ENCODE results near the gene SMIM23. TPM values are rescaled to one million over a fixed set of nuclear protein-coding genes. Genes with fewer than 3 reads are reported as not detected.

The SMIM23 gene
- total RNA-seq, result not detected

- H3K4me1 Mint-ChIP-seq, result no peaks in the 10 kb centered on the region
- no peaks in the 10 kb centered on the region for H3K36me3 Mint-ChIP-seq
- H3K9me3 Mint-ChIP-seq (ENCODE audit: low read depth), result no peaks in the 10 kb centered on the region
- ATAC-seq (no peak), DNase-seq (no peak)
- peaks cover 3% of the 10 kb centered on the region for H3K27me3 Mint-ChIP-seq
- CTCF ChIA-PET, result no interaction called here
- no peak within 1 kb of the TSS for H3K4me3 Mint-ChIP-seq
- no peak within 1 kb of the TSS for H3K27ac Mint-ChIP-seq
These were observed at the start of gene SMIM23 for GRCh38 chr5:171785517-171785916. Gene SMIM23, plus strand, starts transcription at chr5:171785817. Its CDS starts 55 bp downstream, at chr5:171785872.

GRCh38 chr5:171736976-171737891 lies 48.4 kb upstream of the SMIM23 start:
- Mint-ChIP-seq H3K4me3 (no peak overlapping the region), H3K27me3 (peaks cover 4% of the 10 kb centered on the region), H3K9me3 (ENCODE audit: low read depth) (no peaks in the 10 kb centered on the region), H3K36me3 (no peaks in the 10 kb centered on the region), H3K27ac (no peak overlapping the region), H3K4me1 (no peaks in the 10 kb centered on the region)
- no peak for ATAC-seq
- no peak for DNase-seq
- CTCF ChIA-PET, result no interaction called here

- ATAC-seq, result no peak
- CTCF ChIA-PET, result no interaction called here
- no peaks in the 10 kb centered on the region for H3K9me3 Mint-ChIP-seq (ENCODE audit: low read depth)
- no peaks in the 10 kb centered on the region for H3K4me1 Mint-ChIP-seq
- H3K27ac Mint-ChIP-seq, result no peak overlapping the region
- no peaks in the 10 kb centered on the region for H3K36me3 Mint-ChIP-seq
- H3K27me3 Mint-ChIP-seq, result peaks cover 4% of the 10 kb centered on the region
- no peak for DNase-seq
- no peak overlapping the region for H3K4me3 Mint-ChIP-seq
These were observed 47.1 kb upstream of the SMIM23 start for GRCh38 chr5:171738501-171738900.

DNA sequence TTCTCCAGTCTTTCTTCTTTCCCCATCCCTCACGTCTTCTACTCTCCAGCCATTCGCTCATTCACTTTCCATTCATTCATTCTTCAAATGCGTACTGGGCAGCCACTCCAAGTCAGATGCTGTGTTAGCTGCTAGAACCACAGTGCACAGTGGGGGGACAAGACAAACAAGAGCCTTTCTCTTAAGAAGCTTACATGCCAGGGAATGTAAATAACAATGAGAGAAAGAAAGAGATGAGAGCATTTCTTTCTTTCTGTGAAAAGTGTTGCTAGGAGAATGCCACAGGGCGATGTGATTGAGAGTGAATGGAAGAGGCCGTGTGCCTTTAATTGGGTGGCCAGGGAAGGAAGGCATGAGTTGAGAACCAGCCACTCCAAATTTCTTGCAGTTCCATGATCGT lies 46.3 kb upstream of the SMIM23 start:
- Mint-ChIP-seq H3K9me3 (ENCODE audit: low read depth) (no peaks in the 10 kb centered on the region), H3K27me3 (peaks cover 2% of the 10 kb centered on the region), H3K4me1 (no peaks in the 10 kb centered on the region), H3K27ac (no peak overlapping the region), H3K36me3 (no peaks in the 10 kb centered on the region), H3K4me3 (no peak overlapping the region)
- no peak for ATAC-seq
- CTCF ChIA-PET, result no interaction called here
- DNase-seq, result no peak

DNA sequence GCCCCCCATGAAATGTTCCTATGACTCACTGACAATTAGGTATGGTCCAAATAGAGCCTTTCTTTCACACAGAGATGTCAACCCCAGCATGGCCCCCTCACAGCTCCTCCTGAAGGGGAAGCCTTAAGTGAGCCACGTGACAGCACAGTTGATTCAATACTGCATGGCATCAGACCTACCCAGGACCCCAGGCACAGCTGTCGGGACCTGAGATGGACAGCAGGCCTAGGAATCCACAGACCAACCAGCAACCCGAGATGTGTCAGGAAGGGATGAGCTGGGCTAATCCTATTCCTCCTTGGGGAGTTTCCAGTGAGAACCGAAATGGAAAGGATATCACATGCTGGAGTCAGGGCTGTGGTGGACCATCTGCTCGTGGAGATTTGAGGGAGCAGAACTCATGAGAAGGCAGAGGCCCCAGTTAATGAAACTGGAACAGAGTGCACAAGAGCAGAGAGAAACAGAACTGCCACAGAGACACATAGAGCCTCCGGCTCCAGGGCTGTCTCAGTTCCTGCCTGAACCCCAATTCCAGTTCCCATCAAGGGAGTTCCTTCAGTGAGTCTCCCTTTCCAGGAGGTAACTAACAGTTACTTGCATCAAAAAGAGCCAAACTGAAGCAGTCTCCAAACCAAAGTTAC lies 42.1 kb upstream of the SMIM23 start:
- Mint-ChIP-seq H3K36me3 (no peaks in the 10 kb centered on the region), H3K4me3 (no peak overlapping the region), H3K4me1 (no peaks in the 10 kb centered on the region), H3K27ac (no peak overlapping the region), H3K27me3 (peaks cover 3% of the 10 kb centered on the region), H3K9me3 (ENCODE audit: low read depth) (no peaks in the 10 kb centered on the region)
- no peak for DNase-seq
- no peak for ATAC-seq
- CTCF ChIA-PET, result no interaction called here

- Mint-ChIP-seq H3K4me3 (no peak overlapping the region), H3K4me1 (no peaks in the 10 kb centered on the region), H3K36me3 (no peaks in the 10 kb centered on the region), H3K27ac (no peak overlapping the region), H3K9me3 (ENCODE audit: low read depth) (no peaks in the 10 kb centered on the region), H3K27me3 (peaks cover 3% of the 10 kb centered on the region)
- CTCF ChIA-PET, result no interaction called here
- no peak for ATAC-seq
- no peak for DNase-seq
These were observed 41.4 kb upstream of the SMIM23 start for GRCh38 chr5:171744264-171744663.

DNA sequence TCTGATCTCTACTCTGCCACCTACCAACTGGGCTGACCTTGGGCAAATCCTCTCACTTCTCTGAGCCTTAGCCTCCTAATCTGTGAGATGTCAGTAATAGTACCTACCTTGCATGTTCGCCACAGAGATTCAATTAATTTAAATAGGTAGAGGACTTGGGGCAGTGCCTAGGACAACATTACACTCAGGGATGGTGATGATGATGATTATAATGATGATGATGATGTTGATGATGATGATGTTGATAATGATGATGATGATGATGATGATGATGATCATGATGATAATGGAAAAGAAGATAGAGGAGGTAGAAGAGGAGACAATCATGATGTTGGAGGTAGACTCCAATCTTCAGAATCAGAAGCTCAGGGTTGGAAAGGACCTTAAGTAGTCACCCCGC lies 40.7 kb upstream of the SMIM23 start:
- CTCF ChIA-PET, result no interaction called here
- peaks cover 3% of the 10 kb centered on the region for H3K27me3 Mint-ChIP-seq
- ATAC-seq, result no peak

GRCh38 chr5:171745602-171746001 lies 40.0 kb upstream of the SMIM23 start:
- no peak overlapping the region for H3K27ac Mint-ChIP-seq
- H3K4me1 Mint-ChIP-seq, result no peaks in the 10 kb centered on the region
- ATAC-seq (no peak), DNase-seq (no peak)
- peaks cover 3% of the 10 kb centered on the region for H3K27me3 Mint-ChIP-seq
- H3K36me3 Mint-ChIP-seq, result no peaks in the 10 kb centered on the region
- H3K9me3 Mint-ChIP-seq (ENCODE audit: low read depth), result no peaks in the 10 kb centered on the region
- no peak overlapping the region for H3K4me3 Mint-ChIP-seq
- CTCF ChIA-PET, result no interaction called here

More for the DNA sequence above, 40.7 kb upstream of the SMIM23 start:
- no peaks in the 10 kb centered on the region for H3K36me3 Mint-ChIP-seq
- H3K27ac Mint-ChIP-seq, result no peak overlapping the region
- no peaks in the 10 kb centered on the region for H3K9me3 Mint-ChIP-seq (ENCODE audit: low read depth)
- no peaks in the 10 kb centered on the region for H3K4me1 Mint-ChIP-seq
- no peak overlapping the region for H3K4me3 Mint-ChIP-seq
- no peak for DNase-seq

DNA sequence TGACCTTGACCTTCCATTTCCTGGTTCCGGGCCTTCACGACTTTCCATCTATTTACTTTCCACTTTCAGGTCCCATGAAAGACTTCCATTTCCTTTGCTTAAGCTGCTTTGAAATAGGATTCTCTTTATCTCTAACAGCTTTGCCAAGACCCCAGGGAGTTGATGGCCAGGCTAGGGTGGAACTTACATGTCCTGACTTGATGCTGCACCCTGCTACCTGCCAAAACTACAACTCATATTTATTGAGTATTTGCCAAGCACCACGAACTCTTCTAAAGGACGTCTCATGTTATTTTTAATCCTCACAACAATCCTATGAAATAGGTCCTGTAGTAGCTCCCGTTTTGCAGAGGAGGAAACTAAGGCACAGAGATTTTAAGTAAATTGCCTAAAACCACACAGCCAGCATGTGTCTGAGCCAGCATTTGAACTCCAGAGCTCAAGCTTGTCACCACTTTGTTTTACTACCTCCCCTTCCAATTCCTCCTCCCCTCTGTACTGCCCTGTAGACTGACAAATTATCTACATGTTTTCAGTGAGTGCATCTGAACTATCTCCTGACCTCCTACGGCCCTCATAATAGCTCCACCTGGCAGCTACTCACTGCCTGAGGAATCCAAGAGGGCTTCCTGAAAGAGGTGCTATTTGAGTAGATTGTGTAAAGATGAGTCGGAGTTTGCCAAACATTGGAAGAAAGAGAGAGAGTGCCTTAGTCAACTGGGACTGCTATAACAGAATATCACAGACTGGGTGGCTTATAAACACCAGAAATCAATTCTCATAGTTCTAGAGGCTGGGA lies 38.4 kb upstream of the SMIM23 start:
- Mint-ChIP-seq H3K4me3 (no peak overlapping the region), H3K36me3 (no peaks in the 10 kb centered on the region)

GRCh38 chr5:171748720-171749119 lies 36.9 kb upstream of the SMIM23 start:
- Mint-ChIP-seq H3K4me1 (no peaks in the 10 kb centered on the region), H3K36me3 (no peaks in the 10 kb centered on the region), H3K27ac (no peak overlapping the region), H3K27me3 (peaks cover 7% of the 10 kb centered on the region), H3K9me3 (ENCODE audit: low read depth) (no peaks in the 10 kb centered on the region), H3K4me3 (no peak overlapping the region)
- CTCF ChIA-PET, result interaction anchor here (1.0 to 1.1 kb wide), 2 partner anchors 21 to 330 kb away, joined by 3 read pairs; no protein-coding TSS in a partner anchor
- no peak for ATAC-seq
- no peak for DNase-seq

More for the DNA sequence above, 38.4 kb upstream of the SMIM23 start:
- CTCF ChIA-PET, result no interaction called here
- Mint-ChIP-seq H3K27me3 (peaks cover 7% of the 10 kb centered on the region), H3K9me3 (ENCODE audit: low read depth) (no peaks in the 10 kb centered on the region), H3K27ac (no peak overlapping the region), H3K4me1 (no peaks in the 10 kb centered on the region)
- no peak for ATAC-seq
- no peak for DNase-seq

DNA sequence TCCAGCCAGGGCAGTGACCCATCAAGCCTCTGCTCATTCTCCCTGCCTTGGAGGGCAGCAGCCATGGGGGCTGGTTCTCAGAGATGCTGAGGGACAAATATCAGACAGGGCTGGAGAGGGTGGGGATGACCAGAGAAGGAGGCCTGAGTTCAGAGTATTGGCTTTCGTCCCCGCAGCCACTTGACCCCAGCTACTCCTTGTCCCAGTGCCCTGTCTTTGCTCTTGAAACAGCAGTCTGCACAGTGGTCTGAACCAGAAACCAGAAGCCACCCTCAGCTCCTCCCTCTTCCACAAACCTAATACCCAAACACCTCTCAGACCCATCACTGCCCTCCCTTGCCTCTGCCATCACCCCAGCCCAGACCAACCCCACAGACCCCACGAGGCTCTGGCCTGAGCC lies 36.3 kb upstream of the SMIM23 start:
- DNase-seq (no peak), ATAC-seq (no peak)
- Mint-ChIP-seq H3K27ac (no peak overlapping the region), H3K4me1 (no peaks in the 10 kb centered on the region), H3K4me3 (no peak overlapping the region), H3K27me3 (peaks cover 7% of the 10 kb centered on the region), H3K9me3 (ENCODE audit: low read depth) (no peaks in the 10 kb centered on the region), H3K36me3 (no peaks in the 10 kb centered on the region)
- CTCF ChIA-PET, result interaction anchor here (1.0 to 1.1 kb wide), 2 partner anchors 21 to 331 kb away, joined by 3 read pairs; no protein-coding TSS in a partner anchor

DNA sequence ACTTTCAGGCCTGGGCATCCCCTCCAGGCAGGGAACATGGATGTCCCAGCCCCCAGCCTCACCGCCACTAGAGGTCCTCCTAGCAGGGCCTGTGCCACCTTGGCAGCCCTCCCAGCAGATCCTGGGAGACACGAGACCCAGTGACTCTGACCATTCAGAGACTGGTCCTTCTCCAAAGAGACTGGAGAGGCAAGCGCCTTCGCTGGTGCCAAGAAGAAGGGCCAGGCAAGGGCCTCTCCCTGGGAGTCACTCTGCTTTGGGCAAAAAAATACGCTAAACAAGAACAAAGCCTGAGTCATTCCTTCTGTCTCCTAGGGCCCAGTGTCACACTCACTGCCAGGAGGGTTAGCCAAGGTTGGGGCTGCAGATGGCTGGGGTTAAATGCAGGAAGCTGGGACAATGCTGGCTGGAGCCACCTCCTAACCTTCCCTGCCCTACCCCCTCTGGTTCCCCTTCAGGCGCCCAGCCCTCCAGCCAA lies 35.3 kb upstream of the SMIM23 start:
- ATAC-seq, result no peak
- CTCF ChIA-PET, result no interaction called here
- Mint-ChIP-seq H3K4me3 (no peak overlapping the region), H3K36me3 (no peaks in the 10 kb centered on the region), H3K27me3 (peaks cover 7% of the 10 kb centered on the region), H3K9me3 (ENCODE audit: low read depth) (no peaks in the 10 kb centered on the region), H3K4me1 (no peaks in the 10 kb centered on the region), H3K27ac (no peak overlapping the region)
- DNase-seq, result no peak

GRCh38 chr5:171755354-171755821 lies 30.2 kb upstream of the SMIM23 start:
- H3K9me3 Mint-ChIP-seq (ENCODE audit: low read depth), result no peaks in the 10 kb centered on the region
- ATAC-seq, result no peak
- H3K27me3 Mint-ChIP-seq, result peaks cover 20% of the 10 kb centered on the region
- H3K36me3 Mint-ChIP-seq, result no peaks in the 10 kb centered on the region
- H3K4me1 Mint-ChIP-seq, result no peaks in the 10 kb centered on the region
- H3K4me3 Mint-ChIP-seq, result no peak overlapping the region
- no peak overlapping the region for H3K27ac Mint-ChIP-seq
- CTCF ChIA-PET, result no interaction called here
- no peak for DNase-seq
